Natural killer cell (primary cell): ENCODE results near the gene TGFBR1. TPM values are rescaled to one million over a fixed set of nuclear protein-coding genes. Genes with fewer than 3 reads are reported as not detected.

Experiments
- ATAC-seq, 3 donors: fragments of 150-1000 bp in 2 of 3; fragments of 200-7000 bp in 1 of 3; cut with Tn5 transposase; 1 replicate in 1 of 3; 2 replicates in 2 of 3; pipeline ENCODE4 v1.10.0; 2021; ENCODE audit warnings: mild to moderate bottlenecking in 2 of 3, moderate library complexity in 2 of 3
- DNase-seq, 2 donors: peaks; one replicate each; pipeline versions ENCODE4 v3.0.0 to v3.0.0-alpha.2; 2013 to 2021; ENCODE audit warnings: mixed read lengths in 1 of 2
- H3K27ac ChIP-seq: one replicate; pipeline ENCODE4 v1.5.1; 2013; ENCODE audit warnings: mild to moderate bottlenecking, low read length
- H3K27me3 ChIP-seq: one replicate; pipeline ENCODE4 v1.6.1; 2013; ENCODE audit warnings: low read length; ENCODE audit not compliant: control insufficient read depth, insufficient read depth
- H3K36me3 ChIP-seq: one replicate; pipeline ENCODE4 v1.6.1; 2013; ENCODE audit warnings: low read length; ENCODE audit not compliant: control insufficient read depth, insufficient read depth
- H3K4me1 ChIP-seq: one replicate; pipeline ENCODE4 v1.6.1; 2013; ENCODE audit warnings: low read length; ENCODE audit not compliant: control insufficient read depth, insufficient read depth
- H3K4me3 ChIP-seq: one replicate; pipeline ENCODE4 v1.5.1; 2013; ENCODE audit warnings: low read length
- H3K9me3 ChIP-seq: one replicate; pipeline ENCODE4 v1.6.1; 2013; ENCODE audit warnings: low read length; ENCODE audit not compliant: control insufficient read depth, insufficient read depth
- H3K27ac Mint-ChIP-seq, 2 donors: one replicate each; pipeline ENCODE4 v1.8.0; 2022; ENCODE audit warnings: mild to moderate bottlenecking in 2 of 2, mixed read lengths in 2 of 2, moderate library complexity in 1 of 2
- H3K27me3 Mint-ChIP-seq, 2 donors: one replicate each; pipeline ENCODE4 v1.8.0; 2022; ENCODE audit warnings: low read depth in 2 of 2, mixed read lengths in 2 of 2
- H3K36me3 Mint-ChIP-seq: one replicate; pipeline ENCODE4 v1.8.0; 2022; ENCODE audit warnings: mixed read lengths
- H3K4me1 Mint-ChIP-seq, 2 donors: one replicate each; pipeline ENCODE4 v1.8.0; 2022; ENCODE audit warnings: mixed read lengths in 2 of 2
- H3K4me3 Mint-ChIP-seq: one replicate; pipeline ENCODE4 v1.8.0; 2022; ENCODE audit warnings: mild to moderate bottlenecking, moderate library complexity, mixed read lengths
- H3K9me3 Mint-ChIP-seq, 2 donors: one replicate each; pipeline ENCODE4 v1.8.0; 2022; ENCODE audit warnings: mixed read lengths in 2 of 2
- WGBS: methylation state at CpG from one replicate; pipeline ENCODE4 v1.1.7; 2013; ENCODE audit warnings: missing lambda C conversion rate; ENCODE audit not compliant: insufficient coverage; 5-methylcytosine and 5-hydroxymethylcytosine counted together
- intact Hi-C: fragments of 100-400 bp; cut with micrococcal nuclease; formaldehyde crosslinking; loops from one replicate; pipeline ENCODE4 v1.14.2; 2022
- total RNA-seq, 4 donors: library from RNA; stranded (reverse); fragments of 120-200 nt in 1 of 4; gene quantifications; one replicate each; pipeline versions ENCODE4 v1.2.3 to v1.2.4, GENCODE V29; 2013 to 2022
- TF ChIP-seq, protein P1 (sequence below): fragments of 200-600 bp; IDR thresholded peaks from one replicate; pipeline ENCODE4 v1.8.0; 2022; ENCODE audit warnings: antibody characterized with exemption

The TGFBR1 gene
- total RNA-seq, 3 donors from 2014 or later (not counting 1 experiment from before 2014, with no cell fraction given) = 78.0 to 120 (median 113) TPM

- intact Hi-C loops = no loop called here
- H3K27me3 Mint-ChIP-seq = no peaks in the 10 kb centered on the region
- Histone ChIP-seq H3K27ac (no peak overlapping the region), H3K4me3 (no peak overlapping the region), H3K36me3 (peaks cover 19% of the 10 kb centered on the region), H3K27me3 (no peaks in the 10 kb centered on the region), H3K4me1 (peaks cover 26% of the 10 kb centered on the region), H3K9me3 (no peaks in the 10 kb centered on the region)
- WGBS = no CpG with 5 or more reads among the region's 1 CpG
- H3K4me1 Mint-ChIP-seq = peaks cover 88 to 90% of the 10 kb centered on the region in 2 donors
- H3K36me3 Mint-ChIP-seq = peaks cover 8% of the 10 kb centered on the region
- H3K4me3 Mint-ChIP-seq = peak overlapping the region; percentile 43
- H3K9me3 Mint-ChIP-seq = no peaks in the 10 kb centered on the region
- TF ChIP-seq, protein P1, sequence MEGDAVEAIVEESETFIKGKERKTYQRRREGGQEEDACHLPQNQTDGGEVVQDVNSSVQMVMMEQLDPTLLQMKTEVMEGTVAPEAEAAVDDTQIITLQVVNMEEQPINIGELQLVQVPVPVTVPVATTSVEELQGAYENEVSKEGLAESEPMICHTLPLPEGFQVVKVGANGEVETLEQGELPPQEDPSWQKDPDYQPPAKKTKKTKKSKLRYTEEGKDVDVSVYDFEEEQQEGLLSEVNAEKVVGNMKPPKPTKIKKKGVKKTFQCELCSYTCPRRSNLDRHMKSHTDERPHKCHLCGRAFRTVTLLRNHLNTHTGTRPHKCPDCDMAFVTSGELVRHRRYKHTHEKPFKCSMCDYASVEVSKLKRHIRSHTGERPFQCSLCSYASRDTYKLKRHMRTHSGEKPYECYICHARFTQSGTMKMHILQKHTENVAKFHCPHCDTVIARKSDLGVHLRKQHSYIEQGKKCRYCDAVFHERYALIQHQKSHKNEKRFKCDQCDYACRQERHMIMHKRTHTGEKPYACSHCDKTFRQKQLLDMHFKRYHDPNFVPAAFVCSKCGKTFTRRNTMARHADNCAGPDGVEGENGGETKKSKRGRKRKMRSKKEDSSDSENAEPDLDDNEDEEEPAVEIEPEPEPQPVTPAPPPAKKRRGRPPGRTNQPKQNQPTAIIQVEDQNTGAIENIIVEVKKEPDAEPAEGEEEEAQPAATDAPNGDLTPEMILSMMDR = no peak
- ATAC-seq = peak in 1 of 3 donors; percentile 24
- peak overlapping the region; percentile 68 to 69 for H3K27ac Mint-ChIP-seq
- peak in 1 of 2 donors; percentile 36 for DNase-seq
These were observed 24.2 kb downstream of the TGFBR1 start for GRCh38 chr9:99129091-99129490.

DNA sequence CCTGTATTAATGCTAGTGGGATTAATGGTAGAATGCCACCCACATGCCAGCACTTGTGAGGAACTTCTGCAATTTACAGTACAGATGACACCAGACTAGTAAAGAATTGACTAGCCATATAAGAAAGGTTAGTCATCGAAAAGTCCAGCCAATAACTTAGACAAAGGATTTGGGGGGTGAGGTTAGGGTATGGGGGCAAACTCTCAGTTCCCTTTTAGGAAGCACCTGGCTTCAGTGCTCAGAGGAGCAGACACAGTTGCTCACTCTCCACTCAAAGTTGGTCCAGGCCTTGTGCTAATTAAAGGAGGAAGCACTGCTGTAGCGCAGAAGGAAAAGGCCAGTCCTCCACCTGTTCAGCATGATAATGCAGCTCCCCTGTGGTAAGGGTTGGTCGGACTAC is 25.2 kb downstream of the TGFBR1 start:
- peaks cover 19% of the 10 kb centered on the region for H3K36me3 ChIP-seq
- 37% methylated on average over 3 of the region's 3 CpGs for whole genome bisulfite sequencing
- TF ChIP-seq, protein P1 = no peak
- no peak overlapping the region for H3K4me3 ChIP-seq
- H3K9me3 ChIP-seq = no peaks in the 10 kb centered on the region
- intact Hi-C loops = no loop called here
- H3K27me3 ChIP-seq = no peaks in the 10 kb centered on the region
- peaks cover 29% of the 10 kb centered on the region for H3K4me1 ChIP-seq
- no peak for ATAC-seq
- H3K4me1 Mint-ChIP-seq = peaks cover 87 to 90% of the 10 kb centered on the region in 2 donors
- H3K9me3 Mint-ChIP-seq = no peaks in the 10 kb centered on the region
- peak overlapping the region; percentile 21 for H3K4me3 Mint-ChIP-seq
- H3K27ac Mint-ChIP-seq = peak overlapping the region; percentile 68 to 69
- no peaks in the 10 kb centered on the region for H3K27me3 Mint-ChIP-seq
- peaks cover 8% of the 10 kb centered on the region for H3K36me3 Mint-ChIP-seq
- no peak for DNase-seq
- peak overlapping the region; percentile 7 for H3K27ac ChIP-seq

GRCh38 chr9:99133145-99133544 is 28.2 kb downstream of the TGFBR1 start:
- H3K27me3 Mint-ChIP-seq = no peaks in the 10 kb centered on the region
- H3K36me3 ChIP-seq = peaks cover 32% of the 10 kb centered on the region
- H3K4me3 Mint-ChIP-seq = no peak overlapping the region
- H3K4me3 ChIP-seq = no peak overlapping the region
- WGBS = 50% methylated on average over 1 of the region's 2 CpGs
- H3K27ac ChIP-seq = no peak overlapping the region
- intact Hi-C loops = no loop called here
- no peaks in the 10 kb centered on the region for H3K27me3 ChIP-seq
- TF ChIP-seq, protein P1 = no peak
- peaks cover 85 to 87% of the 10 kb centered on the region in 2 donors for H3K4me1 Mint-ChIP-seq
- H3K9me3 Mint-ChIP-seq = no peaks in the 10 kb centered on the region
- H3K9me3 ChIP-seq = no peaks in the 10 kb centered on the region
- ATAC-seq = no peak
- H3K4me1 ChIP-seq = peaks cover 27% of the 10 kb centered on the region
- H3K27ac Mint-ChIP-seq = peak overlapping the region; percentile 68 to 69
- peaks cover 15% of the 10 kb centered on the region for H3K36me3 Mint-ChIP-seq
- no peak for DNase-seq

DNA sequence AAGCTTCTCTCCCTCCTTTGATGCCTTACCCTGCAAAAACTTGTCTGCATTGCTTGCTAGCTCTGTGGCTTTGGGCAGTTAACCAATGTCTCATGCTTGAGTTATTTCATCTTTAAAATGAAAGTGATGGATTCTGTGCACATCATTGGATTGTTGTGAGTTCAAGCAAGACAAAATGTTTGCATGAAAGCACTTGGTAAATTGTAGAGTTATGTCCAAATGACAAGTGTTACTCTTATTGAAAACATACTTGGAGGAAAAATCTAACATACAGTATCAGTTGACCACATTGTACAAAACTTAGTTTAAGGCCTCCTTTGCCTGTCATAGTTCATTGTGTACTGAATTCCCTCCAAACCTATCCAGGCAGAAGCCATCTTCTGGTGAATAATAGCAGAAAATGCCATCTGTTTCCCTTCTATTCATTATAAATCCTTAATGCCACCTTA is 30.0 kb downstream of the TGFBR1 start:
- peak overlapping the region; percentile 69 to 84 for H3K27ac Mint-ChIP-seq
- Histone ChIP-seq H3K4me3 (no peak overlapping the region), H3K4me1 (peaks cover 22% of the 10 kb centered on the region), H3K27ac (no peak overlapping the region), H3K27me3 (no peaks in the 10 kb centered on the region), H3K9me3 (no peaks in the 10 kb centered on the region), H3K36me3 (peaks cover 44% of the 10 kb centered on the region)
- ATAC-seq (peak; percentile 56 to 67 (median 63)), DNase-seq (peak in 1 of 2 donors; percentile 57)
- TF ChIP-seq, protein P1 = no peak
- peak overlapping the region; percentile 65 for H3K4me3 Mint-ChIP-seq
- peaks cover 15% of the 10 kb centered on the region for H3K36me3 Mint-ChIP-seq
- H3K4me1 Mint-ChIP-seq = peaks cover 83 to 85% of the 10 kb centered on the region in 2 donors
- intact Hi-C loops = loop anchor here (2.0 kb wide), 1 partner anchor 16 kb away; no protein-coding TSS in a partner anchor
- no peaks in the 10 kb centered on the region for H3K9me3 Mint-ChIP-seq
- no peaks in the 10 kb centered on the region for H3K27me3 Mint-ChIP-seq
